Activated naive CD4-positive, alpha-beta T cell treated with anti-CD3 and anti-CD28 coated beads, Interleukin-2, amount 50 U/mL, for 72 hours (primary cell): Measurements from ENCODE around the gene ABCA13. TPM values are rescaled to one million over a fixed set of nuclear protein-coding genes. Genes with fewer than 3 reads are reported as not detected.
A peak's percentile ranks its signal among the peaks of the same experiment; 100 is the strongest.

Experiments used
- ATAC-seq, 2 donors: fragments of 150-1000 bp; cut with Tn5 transposase; 2 replicates each; pipeline ENCODE4 v1.10.0; 2021; ENCODE audit warnings: mild to moderate bottlenecking in 2 of 2, moderate library complexity in 2 of 2
- DNase-seq, 2 donors: peaks; one replicate each; pipeline ENCODE4 v3.0.0; 2021 to 2022; ENCODE audit warnings: low spot score in 2 of 2
- H3K27ac Mint-ChIP-seq, 2 donors: one replicate each; pipeline ENCODE4 v1.8.0; 2022; ENCODE audit warnings: mild to moderate bottlenecking in 2 of 2, mixed read lengths in 2 of 2
- H3K36me3 Mint-ChIP-seq, 2 donors: one replicate each; pipeline ENCODE4 v1.8.0; 2022; ENCODE audit warnings: mixed read lengths in 2 of 2
- H3K9me3 Mint-ChIP-seq, 2 donors: one replicate each; pipeline ENCODE4 v1.8.0; 2022; ENCODE audit warnings: mixed read lengths in 2 of 2
- total RNA-seq, 2 donors: library from RNA; stranded (reverse); gene quantifications; one replicate each; pipeline ENCODE4 v1.2.3, GENCODE V29; 2022

The ABCA13 gene
- total RNA-seq, 2 donors from 2014 or later, result not detected

DNA sequence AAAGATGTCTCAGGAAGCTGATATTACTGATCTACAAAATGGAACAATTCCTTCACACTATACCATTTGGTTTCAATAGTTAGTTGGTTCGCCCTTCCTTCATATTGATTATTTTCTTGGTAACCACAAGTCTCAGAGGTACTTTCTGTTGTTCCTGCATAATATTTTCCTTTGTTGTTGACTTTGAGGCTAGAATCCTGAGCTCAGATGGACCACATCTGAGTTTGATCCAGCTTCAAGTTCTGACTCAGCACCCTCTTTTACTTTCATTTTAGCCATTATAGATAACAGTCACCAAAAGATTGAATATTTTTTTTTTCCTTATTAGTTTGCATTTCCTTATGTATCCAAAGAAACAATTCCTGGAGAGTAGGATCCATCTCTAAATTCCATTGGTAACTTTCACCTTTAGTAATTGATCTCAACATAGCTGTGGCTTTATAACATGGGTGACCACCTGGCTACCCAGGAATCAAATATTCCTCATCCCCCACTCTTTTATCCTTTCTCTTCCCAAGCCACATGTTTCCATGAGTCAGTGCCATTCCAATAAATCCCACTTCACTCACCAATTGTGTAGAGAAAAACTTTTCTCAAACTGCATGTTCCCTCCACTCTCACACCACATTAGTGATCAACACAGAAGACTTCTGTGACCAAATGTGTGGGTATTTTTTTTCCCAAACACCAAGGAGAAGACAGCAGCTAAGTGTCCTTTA is 9.7 kb upstream of the ABCA13 start:
- peaks cover 0 to 5% of the 10 kb centered on the region in 2 donors for H3K36me3 Mint-ChIP-seq
- peaks cover 0 to 4% of the 10 kb centered on the region in 2 donors for H3K9me3 Mint-ChIP-seq
- ATAC-seq (peak in 1 of 2 donors; percentile 28), DNase-seq (no peak)
- H3K27ac Mint-ChIP-seq, result no peak overlapping the region

GRCh38 chr7:48165157-48165556 is 6.1 kb upstream of the ABCA13 start:
- no peak overlapping the region for H3K27ac Mint-ChIP-seq
- H3K9me3 Mint-ChIP-seq, result peaks cover 0 to 11% of the 10 kb centered on the region in 2 donors
- ATAC-seq, result no peak
- DNase-seq, result no peak
- H3K36me3 Mint-ChIP-seq, result peaks cover 0 to 5% of the 10 kb centered on the region in 2 donors

- ATAC-seq (no peak), DNase-seq (no peak)
- H3K9me3 Mint-ChIP-seq, result peaks cover 0 to 7% of the 10 kb centered on the region in 2 donors
- H3K27ac Mint-ChIP-seq, result no peak overlapping the region
- no peaks in the 10 kb centered on the region for H3K36me3 Mint-ChIP-seq
Measured at GRCh38 chr7:48168159-48168558, 3.1 kb upstream of the ABCA13 start.

- Mint-ChIP-seq H3K27ac (no peak overlapping the region), H3K9me3 (peaks cover 0 to 7% of the 10 kb centered on the region in 2 donors), H3K36me3 (no peaks in the 10 kb centered on the region)
- ATAC-seq (no peak), DNase-seq (no peak)
Measured at GRCh38 chr7:48170506-48170905, 752 bp upstream of the ABCA13 start.

- Mint-ChIP-seq H3K9me3 (peaks cover 0 to 7% of the 10 kb centered on the region in 2 donors), H3K36me3 (no peaks in the 10 kb centered on the region), H3K27ac (no peak overlapping the region)
- ATAC-seq (no peak), DNase-seq (no peak)
Measured at GRCh38 chr7:48173313-48173712, 2.1 kb downstream of the ABCA13 start.

GRCh38 chr7:48173756-48174382 is 2.6 kb downstream of the ABCA13 start:
- no peak for ATAC-seq
- Mint-ChIP-seq H3K36me3 (no peaks in the 10 kb centered on the region), H3K27ac (no peak overlapping the region), H3K9me3 (peaks cover 0 to 4% of the 10 kb centered on the region in 2 donors)
- no peak for DNase-seq

DNA sequence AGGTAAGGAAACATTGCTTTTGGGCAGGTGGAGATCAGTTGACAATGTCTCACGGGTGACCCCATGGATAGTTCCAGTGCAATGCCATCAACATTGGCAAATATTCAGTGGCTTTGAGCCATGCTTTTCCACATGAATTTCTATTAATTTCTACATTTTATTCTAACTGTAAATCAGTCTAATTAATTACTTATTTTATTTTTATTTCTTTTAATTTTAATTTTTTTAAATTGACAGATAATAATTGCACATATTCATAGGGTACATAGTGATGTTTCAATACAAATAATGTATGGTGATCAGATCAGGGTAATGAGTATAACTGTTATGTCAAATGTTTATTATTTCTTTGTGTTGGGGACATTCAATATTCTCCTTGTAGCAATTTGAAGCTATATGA is 3.8 kb downstream of the ABCA13 start:
- DNase-seq, result no peak

GRCh38 chr7:48176356-48176893 is 5.2 kb downstream of the ABCA13 start:
- no peaks in the 10 kb centered on the region for H3K36me3 Mint-ChIP-seq
- DNase-seq (no peak), ATAC-seq (no peak)
- H3K9me3 Mint-ChIP-seq, result no peaks in the 10 kb centered on the region
- no peak overlapping the region for H3K27ac Mint-ChIP-seq

More for the DNA sequence above, 3.8 kb downstream of the ABCA13 start:
- Mint-ChIP-seq H3K27ac (no peak overlapping the region), H3K9me3 (no peaks in the 10 kb centered on the region), H3K36me3 (no peaks in the 10 kb centered on the region)
- no peak for ATAC-seq

DNA sequence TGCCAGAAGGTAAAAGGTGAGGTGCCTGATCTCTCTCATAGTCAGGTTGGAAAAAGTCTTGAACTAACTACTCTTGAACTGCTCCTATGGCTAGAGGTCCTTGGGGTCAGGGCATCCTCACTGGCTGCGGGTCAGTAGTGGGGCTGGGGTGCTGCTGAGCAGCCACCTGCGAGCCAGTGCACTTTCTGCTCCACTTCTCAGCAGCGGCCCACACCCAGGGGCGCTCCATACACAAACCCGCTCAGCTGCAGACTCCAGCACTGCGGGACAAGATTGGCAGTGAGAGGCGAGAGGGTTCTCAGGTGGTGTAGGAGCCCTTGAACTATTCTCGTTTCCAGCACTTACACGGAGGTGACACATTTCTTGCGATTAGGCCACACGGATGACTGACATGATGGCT is 6.0 kb downstream of the ABCA13 start:
- H3K27ac Mint-ChIP-seq, result no peak overlapping the region
- no peak for ATAC-seq
- H3K36me3 Mint-ChIP-seq, result no peaks in the 10 kb centered on the region
- no peaks in the 10 kb centered on the region for H3K9me3 Mint-ChIP-seq
- no peak for DNase-seq

GRCh38 chr7:48179496-48180030 is 8.3 kb downstream of the ABCA13 start:
- DNase-seq (no peak), ATAC-seq (no peak)
- H3K9me3 Mint-ChIP-seq, result no peaks in the 10 kb centered on the region
- no peaks in the 10 kb centered on the region for H3K36me3 Mint-ChIP-seq
- no peak overlapping the region for H3K27ac Mint-ChIP-seq

DNA sequence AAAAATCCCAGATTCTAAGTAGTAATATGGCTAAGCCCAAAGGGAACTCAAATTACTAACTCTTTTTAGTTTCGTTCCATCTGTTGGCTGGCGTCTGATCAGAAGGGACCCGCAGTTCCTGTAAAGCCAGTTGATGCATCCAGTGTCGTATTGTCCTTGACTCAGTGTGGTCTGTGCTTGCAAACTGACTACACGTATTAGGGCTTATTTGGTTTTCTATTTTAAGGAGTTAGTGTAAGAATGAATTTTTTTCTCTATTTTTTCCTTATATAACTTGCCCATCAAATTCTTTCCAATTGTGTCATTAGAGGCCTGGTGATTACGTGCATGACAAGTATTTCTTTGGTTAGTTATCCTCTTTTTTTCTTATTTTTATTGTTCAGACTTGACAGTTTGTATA is 9.7 kb downstream of the ABCA13 start:
- H3K36me3 Mint-ChIP-seq, result no peaks in the 10 kb centered on the region
- ATAC-seq, result peak in 1 of 2 donors; percentile 50

DNA sequence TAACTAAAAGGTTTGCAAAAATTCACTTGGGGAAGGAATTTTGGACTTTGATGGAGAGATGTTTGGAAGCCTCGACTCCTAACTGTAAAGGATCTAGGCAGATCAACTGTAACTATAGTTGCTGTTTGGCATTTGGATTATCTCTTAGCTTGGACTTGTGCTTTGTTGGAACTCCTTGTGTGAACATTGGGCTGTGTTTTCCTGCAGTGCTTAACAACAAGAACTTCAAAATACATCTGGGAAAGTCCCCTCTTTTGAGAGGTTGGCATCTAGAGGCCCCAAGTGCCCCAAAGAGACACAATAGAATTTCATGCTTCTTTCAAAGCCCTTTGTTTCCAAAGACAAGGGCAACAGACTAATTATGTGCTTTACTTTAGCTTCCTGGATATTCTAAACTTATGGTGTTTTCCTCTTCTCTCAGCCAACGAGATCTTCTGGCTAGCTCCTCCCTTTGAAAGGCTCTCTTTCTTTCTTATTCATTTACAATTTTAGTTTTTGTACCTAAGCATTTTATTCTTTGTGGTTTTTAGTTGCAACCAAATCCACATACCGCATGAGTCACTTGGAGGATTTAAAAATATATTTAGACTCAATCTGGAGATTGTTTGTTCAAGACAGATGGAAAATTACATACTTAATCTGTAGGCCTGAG is 11.6 kb downstream of the ABCA13 start:
- H3K27ac Mint-ChIP-seq, result no peak overlapping the region
- peak in 1 of 2 donors; percentile 72 for ATAC-seq
- H3K36me3 Mint-ChIP-seq, result peaks cover 0 to 3% of the 10 kb centered on the region in 2 donors
- no peak for DNase-seq
- H3K9me3 Mint-ChIP-seq, result peaks cover 2 to 4% of the 10 kb centered on the region in 2 donors

More for the DNA sequence above, 9.7 kb downstream of the ABCA13 start:
- no peak overlapping the region for H3K27ac Mint-ChIP-seq
- H3K9me3 Mint-ChIP-seq, result no peaks in the 10 kb centered on the region
- DNase-seq, result no peak

DNA sequence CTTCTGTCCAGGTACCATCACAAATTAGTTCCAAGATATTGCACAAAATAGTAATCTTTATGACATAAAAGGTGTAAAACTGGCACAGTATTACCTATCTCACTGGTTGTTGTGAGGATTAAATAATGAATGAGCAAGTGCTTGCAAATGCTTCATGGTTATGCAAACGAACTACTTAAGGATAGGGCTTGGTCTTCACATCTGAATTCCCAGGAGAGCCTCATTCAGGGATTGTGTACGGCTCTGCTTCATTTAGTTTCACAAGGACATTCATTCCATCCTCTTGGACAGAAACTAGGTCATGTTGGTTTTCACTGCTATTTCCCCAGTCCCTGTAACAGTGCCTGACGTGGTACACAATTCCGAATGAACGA is 12.1 kb downstream of the ABCA13 start:
- Mint-ChIP-seq H3K9me3 (peaks cover 3 to 5% of the 10 kb centered on the region in 2 donors), H3K36me3 (peaks cover 0 to 5% of the 10 kb centered on the region in 2 donors), H3K27ac (no peak overlapping the region)
- DNase-seq, result no peak
- no peak for ATAC-seq

- Mint-ChIP-seq H3K36me3 (peaks cover 0 to 5% of the 10 kb centered on the region in 2 donors), H3K27ac (no peak overlapping the region), H3K9me3 (peaks cover 3 to 5% of the 10 kb centered on the region in 2 donors)
- ATAC-seq, result no peak
- DNase-seq, result no peak
Measured at GRCh38 chr7:48183965-48184364, 12.7 kb downstream of the ABCA13 start.

DNA sequence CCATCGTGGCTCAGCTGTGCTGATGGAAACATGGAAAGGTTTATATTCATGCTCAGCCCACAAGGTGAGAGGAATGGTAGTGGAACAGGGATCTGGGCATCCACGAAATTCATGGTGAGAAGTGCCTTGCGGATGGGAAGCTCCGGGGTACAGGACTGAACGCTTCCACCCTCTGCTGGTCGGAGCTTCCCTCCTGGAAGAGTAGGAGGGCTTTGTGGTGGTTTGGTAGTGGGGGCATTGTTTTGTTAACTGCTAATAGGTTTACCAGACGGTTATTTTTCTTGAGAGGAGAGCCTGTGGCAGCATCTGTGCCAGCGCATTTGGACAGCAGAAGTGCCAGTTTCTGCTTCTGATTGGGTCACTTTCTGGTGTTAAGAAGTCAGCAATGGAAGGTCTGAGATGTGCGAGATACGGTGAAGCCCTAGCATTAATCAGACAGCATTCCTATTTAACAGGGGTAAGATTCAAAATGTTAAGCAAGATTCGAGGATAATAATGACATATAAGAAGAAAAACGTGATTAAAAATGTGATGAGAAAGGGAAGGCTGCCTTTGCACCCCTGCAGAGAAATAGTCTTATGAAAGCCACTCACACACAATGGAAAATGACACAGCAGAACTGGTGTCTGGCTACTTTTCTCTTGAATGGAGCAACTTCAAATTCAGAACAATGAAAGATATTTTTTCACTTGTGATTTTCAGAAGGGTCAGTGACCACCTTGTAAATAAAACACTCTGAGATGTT is 17.7 kb downstream of the ABCA13 start:
- Mint-ChIP-seq H3K27ac (no peak overlapping the region), H3K36me3 (peaks cover 0 to 5% of the 10 kb centered on the region in 2 donors), H3K9me3 (peaks cover 3 to 5% of the 10 kb centered on the region in 2 donors)
- DNase-seq (no peak), ATAC-seq (no peak)

GRCh38 chr7:48192996-48193395 is 21.7 kb downstream of the ABCA13 start:
- Mint-ChIP-seq H3K27ac (no peak overlapping the region), H3K9me3 (no peaks in the 10 kb centered on the region), H3K36me3 (peaks cover 0 to under 1% of the 10 kb centered on the region in 2 donors)
- ATAC-seq (peak in 1 of 2 donors; percentile 57), DNase-seq (no peak)
